Bronchial epithelial cell (primary cell): ENCODE results near the gene CNTFR. TPM values are rescaled to one million over a fixed set of nuclear protein-coding genes. Genes with fewer than 3 reads are reported as not detected.

Experiments
- DNase-seq: peaks from one replicate; pipeline ENCODE4 v3.0.0-alpha.2; 2010; ENCODE audit warnings: low read depth
- FAIRE-seq: peaks from 2 replicates; lab custom pipeline; 2011; peaks lifted over from hg19 to GRCh38; lab: Jason Lieb, UNC
- H3K27me3 ChIP-seq: 2 replicates; pipeline ENCODE4 v1.5.1; 2011; ENCODE audit warnings: low read length; ENCODE audit not compliant: control insufficient read depth, insufficient read depth
- H3K36me3 ChIP-seq: 2 replicates; pipeline ENCODE4 v1.5.1; 2011; ENCODE audit warnings: low read length; ENCODE audit not compliant: control insufficient read depth, insufficient read depth
- H3K4me3 ChIP-seq: 2 replicates; pipeline ENCODE4 v1.5.1; 2011; ENCODE audit warnings: mild to moderate bottlenecking, low read depth, low read length, control low read depth
- total RNA-seq: library from RNA; depleted of rRNA; stranded (reverse); fragments of >200 nt; gene quantifications from 2 replicates; pipeline ENCODE4 v1.2.1, GENCODE V29; 2014
- TF ChIP-seq, protein P1 (sequence below): IDR thresholded peaks from 2 replicates; pipeline ENCODE4 v1.5.1; 2011; ENCODE audit warnings: mild to moderate bottlenecking, moderate library complexity, low read length, control low read depth, inconsistent platforms; ENCODE audit not compliant: insufficient read depth, severe bottlenecking

The CNTFR gene
- total RNA-seq, 1 donor from 2014 or later = not detected

- TF ChIP-seq, protein P1, sequence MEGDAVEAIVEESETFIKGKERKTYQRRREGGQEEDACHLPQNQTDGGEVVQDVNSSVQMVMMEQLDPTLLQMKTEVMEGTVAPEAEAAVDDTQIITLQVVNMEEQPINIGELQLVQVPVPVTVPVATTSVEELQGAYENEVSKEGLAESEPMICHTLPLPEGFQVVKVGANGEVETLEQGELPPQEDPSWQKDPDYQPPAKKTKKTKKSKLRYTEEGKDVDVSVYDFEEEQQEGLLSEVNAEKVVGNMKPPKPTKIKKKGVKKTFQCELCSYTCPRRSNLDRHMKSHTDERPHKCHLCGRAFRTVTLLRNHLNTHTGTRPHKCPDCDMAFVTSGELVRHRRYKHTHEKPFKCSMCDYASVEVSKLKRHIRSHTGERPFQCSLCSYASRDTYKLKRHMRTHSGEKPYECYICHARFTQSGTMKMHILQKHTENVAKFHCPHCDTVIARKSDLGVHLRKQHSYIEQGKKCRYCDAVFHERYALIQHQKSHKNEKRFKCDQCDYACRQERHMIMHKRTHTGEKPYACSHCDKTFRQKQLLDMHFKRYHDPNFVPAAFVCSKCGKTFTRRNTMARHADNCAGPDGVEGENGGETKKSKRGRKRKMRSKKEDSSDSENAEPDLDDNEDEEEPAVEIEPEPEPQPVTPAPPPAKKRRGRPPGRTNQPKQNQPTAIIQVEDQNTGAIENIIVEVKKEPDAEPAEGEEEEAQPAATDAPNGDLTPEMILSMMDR = no peak
- no peak for DNase-seq
- no peaks in the 10 kb centered on the region for H3K36me3 ChIP-seq
- no peak for FAIRE-seq
- no peak overlapping the region for H3K4me3 ChIP-seq
- peaks cover 9% of the 10 kb centered on the region for H3K27me3 ChIP-seq
Observed at GRCh38 chr9:34505370-34506120, 84.0 kb downstream of the CNTFR start.

DNA sequence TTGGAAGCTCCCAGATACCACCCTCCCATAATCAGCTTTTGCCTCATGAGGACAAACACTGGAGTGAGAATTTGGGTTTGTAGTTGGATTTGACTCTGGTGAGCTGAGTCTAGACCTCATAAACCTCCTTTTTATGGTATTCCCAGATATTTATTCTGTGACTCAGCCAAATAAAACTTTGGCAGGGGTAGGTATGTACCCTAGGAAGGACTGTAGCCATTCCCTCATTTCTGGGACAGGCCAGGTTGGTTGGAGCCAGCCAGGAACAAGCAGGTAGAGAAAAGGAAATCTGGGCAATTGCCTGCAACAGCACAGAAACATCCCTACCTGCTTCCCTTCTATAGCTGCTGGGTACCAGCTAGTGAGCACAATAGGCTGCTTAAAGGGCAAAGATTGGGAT, 86.1 kb downstream of the CNTFR start:
- no peak for DNase-seq
- no peak for FAIRE-seq
- Histone ChIP-seq H3K36me3 (no peaks in the 10 kb centered on the region), H3K4me3 (no peak overlapping the region), H3K27me3 (peaks cover 9% of the 10 kb centered on the region)
- TF ChIP-seq, protein P1 = no peak

GRCh38 chr9:34502891-34503290, 86.6 kb downstream of the CNTFR start:
- FAIRE-seq (no peak), DNase-seq (no peak)
- no peak overlapping the region for H3K4me3 ChIP-seq
- H3K27me3 ChIP-seq = peaks cover 9% of the 10 kb centered on the region
- no peaks in the 10 kb centered on the region for H3K36me3 ChIP-seq
- TF ChIP-seq, protein P1 = no peak

DNA sequence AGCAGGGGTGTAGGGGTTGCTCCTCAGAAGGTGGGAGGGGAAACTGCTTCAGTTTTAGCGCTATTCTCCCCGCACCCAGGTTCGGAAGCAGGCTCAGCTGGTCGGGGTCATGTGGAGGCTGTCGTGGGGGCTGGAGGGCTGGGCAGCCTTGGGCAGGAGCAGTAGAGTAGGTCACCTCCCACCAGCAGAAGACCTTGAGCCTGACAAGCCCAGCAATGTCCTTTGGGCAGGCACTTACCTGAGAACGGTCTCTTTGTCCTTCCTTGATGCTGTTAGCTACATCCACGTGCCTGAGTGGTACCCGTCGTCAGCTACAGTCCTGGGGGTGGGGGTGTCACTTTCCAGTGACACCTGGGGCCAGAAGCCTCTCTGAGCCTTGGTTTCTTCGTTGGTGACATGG, 87.1 kb downstream of the CNTFR start:
- TF ChIP-seq, protein P1 = no peak
- H3K4me3 ChIP-seq = no peak overlapping the region
- FAIRE-seq (no peak), DNase-seq (no peak)
- H3K27me3 ChIP-seq = peaks cover 9% of the 10 kb centered on the region
- H3K36me3 ChIP-seq = no peaks in the 10 kb centered on the region

DNA sequence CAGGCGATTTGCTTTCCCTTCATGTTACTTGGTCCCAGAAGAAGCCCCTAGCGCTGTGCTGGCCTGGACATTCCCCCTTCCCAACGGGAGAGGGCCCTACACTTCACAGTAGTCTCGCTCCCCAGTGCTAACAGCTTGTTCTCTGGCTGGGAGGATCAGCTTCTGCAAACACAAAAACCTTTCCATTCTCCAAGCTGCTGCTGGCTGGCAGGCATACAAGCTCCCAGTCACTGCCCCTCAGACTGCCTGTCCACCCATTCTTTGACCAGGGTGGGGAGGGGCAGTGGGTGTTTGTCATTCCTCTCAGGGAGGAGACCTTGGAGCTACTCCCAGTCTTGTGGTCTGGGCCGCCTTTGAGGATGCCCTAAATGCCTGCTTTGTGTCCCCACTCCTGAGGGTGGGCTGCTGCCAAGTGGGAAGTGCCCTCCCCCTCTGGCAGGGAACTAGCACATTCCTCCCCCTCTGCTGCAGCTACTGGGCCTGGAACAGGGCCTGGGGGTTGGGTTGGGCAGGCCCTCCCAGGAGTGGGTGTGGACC, 87.6 kb downstream of the CNTFR start:
- TF ChIP-seq, protein P1 = no peak
- DNase-seq (no peak), FAIRE-seq (no peak)
- no peaks in the 10 kb centered on the region for H3K36me3 ChIP-seq
- peaks cover 9% of the 10 kb centered on the region for H3K27me3 ChIP-seq
- H3K4me3 ChIP-seq = no peak overlapping the region

Other genes with a start within 250 kb of the CNTFR start
- 2.1 and 5.1 TPM in 2 replicates for gene MYORG, start 212.8 kb downstream of the CNTFR start, total RNA-seq
- gene FAM219A, start 131.2 kb downstream of the CNTFR start, total RNA-seq = 3.9 and 5.4 TPM in 2 replicates
- gene DNAI1, start 130.9 kb downstream of the CNTFR start, total RNA-seq = not detected in 2 replicates
- 0.13 TPM in 1 of 2 replicates, not detected in the other for gene ENHO, start 66.7 kb downstream of the CNTFR start, total RNA-seq
- 45.8 and 49.3 TPM in 2 replicates for gene RPP25L, start 22.4 kb upstream of the CNTFR start, total RNA-seq
- 57.1 and 73.4 TPM in 2 replicates for gene DCTN3, start 30.8 kb upstream of the CNTFR start, total RNA-seq
- 0.26 TPM in 1 of 2 replicates, not detected in the other for gene ARID3C, start 39.3 kb upstream of the CNTFR start, total RNA-seq
- 62.5 and 74.8 TPM in 2 replicates for gene SIGMAR1, start 48.1 kb upstream of the CNTFR start, total RNA-seq
- gene GALT, start 57.0 kb upstream of the CNTFR start, total RNA-seq = 11.3 and 13.6 TPM in 2 replicates
- gene IL11RA, start 62.5 kb upstream of the CNTFR start, total RNA-seq = 0.79 and 1.0 TPM in 2 replicates
- gene CCL27, start 72.9 kb upstream of the CNTFR start, total RNA-seq = 0.26 TPM in 1 of 2 replicates, not detected in the other
- not detected in 2 replicates for gene CCL19, start 101.6 kb upstream of the CNTFR start, total RNA-seq
- gene CCL21, start 120.4 kb upstream of the CNTFR start, total RNA-seq = not detected in 2 replicates